Measurements from ENCODE around the gene CARHSP1.

DNA sequence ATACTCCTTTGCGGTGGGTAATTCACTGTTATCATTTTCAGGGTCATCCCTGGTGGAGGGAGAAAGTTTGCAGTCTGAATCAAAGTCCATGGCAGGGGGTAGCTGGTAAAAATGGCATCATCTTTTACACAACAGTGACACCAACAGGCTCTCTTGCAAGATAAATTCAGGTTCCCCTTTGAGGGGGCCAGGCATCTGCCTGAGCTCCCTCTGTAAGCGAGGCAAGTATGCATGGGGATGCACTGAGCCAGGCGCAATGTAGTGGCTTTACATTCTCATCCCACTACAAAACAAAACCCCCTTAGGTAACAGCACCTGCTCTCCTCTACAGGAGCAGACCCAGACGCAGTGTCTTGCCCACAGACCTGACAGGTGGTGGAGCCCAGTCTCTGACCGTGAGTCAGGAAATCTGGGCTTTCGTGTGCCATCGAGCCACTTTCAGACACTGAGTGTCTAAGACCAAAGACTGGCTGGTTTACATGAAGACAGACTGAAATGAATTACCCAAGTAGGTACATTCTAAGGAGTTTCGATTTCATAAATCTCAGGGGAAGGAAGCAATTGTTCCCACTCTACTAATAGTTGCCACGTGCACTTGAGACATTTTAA, 31.0 kb upstream of the CARHSP1 start:
- TF ChIP-seq, protein P1, sequence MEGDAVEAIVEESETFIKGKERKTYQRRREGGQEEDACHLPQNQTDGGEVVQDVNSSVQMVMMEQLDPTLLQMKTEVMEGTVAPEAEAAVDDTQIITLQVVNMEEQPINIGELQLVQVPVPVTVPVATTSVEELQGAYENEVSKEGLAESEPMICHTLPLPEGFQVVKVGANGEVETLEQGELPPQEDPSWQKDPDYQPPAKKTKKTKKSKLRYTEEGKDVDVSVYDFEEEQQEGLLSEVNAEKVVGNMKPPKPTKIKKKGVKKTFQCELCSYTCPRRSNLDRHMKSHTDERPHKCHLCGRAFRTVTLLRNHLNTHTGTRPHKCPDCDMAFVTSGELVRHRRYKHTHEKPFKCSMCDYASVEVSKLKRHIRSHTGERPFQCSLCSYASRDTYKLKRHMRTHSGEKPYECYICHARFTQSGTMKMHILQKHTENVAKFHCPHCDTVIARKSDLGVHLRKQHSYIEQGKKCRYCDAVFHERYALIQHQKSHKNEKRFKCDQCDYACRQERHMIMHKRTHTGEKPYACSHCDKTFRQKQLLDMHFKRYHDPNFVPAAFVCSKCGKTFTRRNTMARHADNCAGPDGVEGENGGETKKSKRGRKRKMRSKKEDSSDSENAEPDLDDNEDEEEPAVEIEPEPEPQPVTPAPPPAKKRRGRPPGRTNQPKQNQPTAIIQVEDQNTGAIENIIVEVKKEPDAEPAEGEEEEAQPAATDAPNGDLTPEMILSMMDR (IDR thresholded peaks at IDR 0.05; ENCODE audit: insufficient read depth, low read depth, low read length) = no peak
- TF ChIP-seq EZH2 (IDR thresholded peaks at IDR 0.05; ENCODE audit: insufficient read depth, low read length) = no peak
